Liver (tissue), 9 donors: ENCODE data around the gene RIMBP2. TPM values are rescaled to one million over a fixed set of nuclear protein-coding genes. Genes with fewer than 3 reads are reported as not detected.

Experiments
- DNase-seq: peaks from one replicate; pipeline ENCODE4 v3.0.0-alpha.2; 2017; ENCODE audit warnings: low spot score
- H3K27ac ChIP-seq, 2 donors: one replicate each; pipeline ENCODE4 v1.7.0; 2013; ENCODE audit warnings: inconsistent platforms in 2 of 2, low read length in 2 of 2, control low read depth in 1 of 2, low read depth in 1 of 2, mild to moderate bottlenecking in 1 of 2
- H3K27me3 ChIP-seq, 4 donors: one replicate each; pipeline versions ENCODE4 v1.6.1 to v1.7.0; 2013; ENCODE audit warnings: low read length in 3 of 4, inconsistent platforms in 1 of 4, mild to moderate bottlenecking in 1 of 4, moderate library complexity in 1 of 4; ENCODE audit not compliant: control insufficient read depth in 4 of 4, insufficient read depth in 4 of 4
- H3K36me3 ChIP-seq, 4 donors: one replicate each; pipeline versions ENCODE4 v1.6.1 to v1.7.0; 2013; ENCODE audit warnings: low read length in 3 of 4, mild to moderate bottlenecking in 3 of 4, low read depth in 1 of 4, moderate library complexity in 1 of 4; ENCODE audit not compliant: control insufficient read depth in 4 of 4, insufficient read depth in 3 of 4
- H3K4me1 ChIP-seq, 4 donors: one replicate each; pipeline versions ENCODE4 v1.6.1 to v1.7.0; 2013; ENCODE audit warnings: low read length in 3 of 4, mild to moderate bottlenecking in 3 of 4, moderate library complexity in 1 of 4; ENCODE audit not compliant: control insufficient read depth in 4 of 4, insufficient read depth in 4 of 4
- H3K4me3 ChIP-seq, 3 donors: one replicate each; pipeline versions ENCODE4 v1.6.1 to v1.7.0; 2013; ENCODE audit warnings: low read length in 3 of 3, control low read depth in 1 of 3, low read depth in 1 of 3, mild to moderate bottlenecking in 1 of 3
- H3K9ac ChIP-seq, 2 donors: one replicate each; pipeline ENCODE4 v1.7.0; 2013; ENCODE audit warnings: low read length in 2 of 2, mild to moderate bottlenecking in 2 of 2, moderate library complexity in 2 of 2, control low read depth in 1 of 2, low read depth in 1 of 2
- H3K9me3 ChIP-seq, 4 donors: one replicate each; pipeline versions ENCODE4 v1.6.1 to v1.7.0; 2013; ENCODE audit warnings: low read length in 3 of 4; ENCODE audit not compliant: control insufficient read depth in 4 of 4
- CTCF ChIP-seq: fragments of 150-350 bp; IDR thresholded peaks from 2 replicates; pipeline ENCODE4 v1.5.1; 2017; ENCODE audit warnings: improper control_type of control experiment, low read depth, low read length; ENCODE audit not compliant: missing input control
- EGR1 ChIP-seq, 2 donors: IDR thresholded peaks; 2 replicates each; pipeline ENCODE4 v1.6.1; 2016 to 2018; ENCODE audit warnings: antibody characterized with exemption in 2 of 2, low read depth in 2 of 2
- FOXA1 ChIP-seq: IDR thresholded peaks from 2 replicates; pipeline ENCODE4 v1.6.1; 2016; ENCODE audit warnings: antibody characterized with exemption
- FOXA2 ChIP-seq: IDR thresholded peaks from 2 replicates; pipeline ENCODE4 v1.6.1; 2016; ENCODE audit warnings: antibody characterized with exemption
- GABPA ChIP-seq, 2 donors: IDR thresholded peaks in 1 of 2; conservative IDR thresholded peaks in 1 of 2; 2 replicates each; pipeline ENCODE4 v1.6.1; 2016; ENCODE audit warnings: antibody characterized with exemption in 2 of 2, mild to moderate bottlenecking in 1 of 2, moderate library complexity in 1 of 2
- HNF4A ChIP-seq, 2 donors: conservative IDR thresholded peaks; 2 replicates each; pipeline ENCODE4 v1.6.1; 2016; ENCODE audit warnings: antibody characterized with exemption in 2 of 2, mild to moderate bottlenecking in 2 of 2
- HNF4G ChIP-seq: IDR thresholded peaks from 2 replicates; pipeline ENCODE4 v1.6.1; 2016; ENCODE audit warnings: antibody characterized with exemption
- JUND ChIP-seq, 2 donors: IDR thresholded peaks; 2 replicates each; pipeline ENCODE4 v1.6.1; 2016; ENCODE audit warnings: antibody characterized with exemption in 2 of 2
- MAX ChIP-seq: IDR thresholded peaks from 2 replicates; pipeline ENCODE4 v1.6.1; 2016; ENCODE audit warnings: antibody characterized with exemption
- NR2F2 ChIP-seq: IDR thresholded peaks from 2 replicates; pipeline ENCODE4 v1.6.1; 2016; ENCODE audit warnings: antibody characterized with exemption
- RAD21 ChIP-seq, 2 donors: IDR thresholded peaks; 2 replicates each; pipeline ENCODE4 v1.6.1; 2016; ENCODE audit warnings: antibody characterized with exemption in 2 of 2, mild to moderate bottlenecking in 2 of 2
- RXRA ChIP-seq, 2 donors: IDR thresholded peaks; 2 replicates each; pipeline ENCODE4 v1.6.1; 2017 to 2018; ENCODE audit warnings: antibody characterized with exemption in 2 of 2, mild to moderate bottlenecking in 1 of 2
- SP1 ChIP-seq: IDR thresholded peaks from 2 replicates; pipeline ENCODE4 v1.6.1; 2018; ENCODE audit warnings: antibody characterized with exemption, mild to moderate bottlenecking
- TAF1 ChIP-seq: conservative IDR thresholded peaks from 2 replicates; pipeline ENCODE4 v1.6.1; 2016; ENCODE audit warnings: antibody characterized with exemption, mild to moderate bottlenecking
- YY1 ChIP-seq: IDR thresholded peaks from 2 replicates; pipeline ENCODE4 v1.6.1; 2016; ENCODE audit warnings: antibody characterized with exemption, mild to moderate bottlenecking
- WGBS: extraction: QIAGEN DNeasy Blood & Tissue Kit; methylation state at CpG from one replicate; pipeline ENCODE4 v1.1.7; 2013; 5-methylcytosine and 5-hydroxymethylcytosine counted together
- polyA plus RNA-seq, 2 donors: library from polyadenylated mRNA; stranded (reverse) in 1 of 2; unstranded in 1 of 2; fragments of 200-250 nt in 1 of 2; fragments of >200 nt in 1 of 2; fragmentation: Nextera tagmentation in 1 of 2; extraction: Ambion mirVana in 1 of 2; gene quantifications; one replicate each; pipeline versions ENCODE4 v1.2.1 to v1.2.3, GENCODE V29; 2013 to 2015
- total RNA-seq, 2 donors: library from RNA; depleted of rRNA; stranded (reverse); fragments of >200 nt; gene quantifications; one replicate each; pipeline ENCODE4 v1.2.3, GENCODE V29; 2014
- TF ChIP-seq, protein P1 (sequence below): IDR thresholded peaks from 2 replicates; pipeline ENCODE4 v1.6.1; 2016; ENCODE audit warnings: antibody characterized with exemption
- TF ChIP-seq, protein P2 (sequence below): IDR thresholded peaks from 2 replicates; pipeline ENCODE4 v1.6.1; 2016; ENCODE audit warnings: antibody characterized with exemption, mild to moderate bottlenecking
- TF ChIP-seq, protein P3 (sequence below): IDR thresholded peaks from 2 replicates; pipeline ENCODE4 v1.6.1; 2016; ENCODE audit warnings: antibody characterized with exemption
- donor health status: healthy.
- donor health status: healthy.
- donor health status: healthy.
- donor health status: healthy.
- donor health status: healthy.

Gene RIMBP2
- total and polyA plus RNA-seq, 4 donors: 0.01 to 0.17 (median 0.09) TPM; not detected in 1

GRCh38 chr12:130456375-130457199, 259.5 kb downstream of the RIMBP2 start:
- no peaks in the 10 kb centered on the region for H3K27me3 ChIP-seq
- H3K9me3 ChIP-seq: no peaks in the 10 kb centered on the region
- no peak overlapping the region for H3K4me3 ChIP-seq
- no peaks in the 10 kb centered on the region for H3K36me3 ChIP-seq
- H3K9ac ChIP-seq: no peak overlapping the region
- DNase-seq: no peak
- TF ChIP-seq HNF4G (no peak), NR2F2 (no peak), JUND (IDR thresholded peaks at IDR 0.05) (no peak), MAX (no peak), FOXA1 (no peak), SP1 (no peak), HNF4A (conservative IDR thresholded peaks at IDR 0.05) (no peak), EGR1 (IDR thresholded peaks at IDR 0.05; ENCODE audit: low read depth in 2 of 2) (no peak), YY1 (no peak), RXRA (IDR thresholded peaks at IDR 0.05) (no peak), TAF1 (no peak), GABPA (IDR thresholded peaks at IDR 0.05 in 1 of 2, conservative IDR thresholded peaks at IDR 0.05 in 1 of 2) (no peak), FOXA2 (no peak), RAD21 (IDR thresholded peaks at IDR 0.05) (no peak), CTCF (no peak)
- TF ChIP-seq, protein P1, sequence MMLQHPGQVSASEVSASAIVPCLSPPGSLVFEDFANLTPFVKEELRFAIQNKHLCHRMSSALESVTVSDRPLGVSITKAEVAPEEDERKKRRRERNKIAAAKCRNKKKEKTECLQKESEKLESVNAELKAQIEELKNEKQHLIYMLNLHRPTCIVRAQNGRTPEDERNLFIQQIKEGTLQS: no peak
- TF ChIP-seq, protein P2, sequence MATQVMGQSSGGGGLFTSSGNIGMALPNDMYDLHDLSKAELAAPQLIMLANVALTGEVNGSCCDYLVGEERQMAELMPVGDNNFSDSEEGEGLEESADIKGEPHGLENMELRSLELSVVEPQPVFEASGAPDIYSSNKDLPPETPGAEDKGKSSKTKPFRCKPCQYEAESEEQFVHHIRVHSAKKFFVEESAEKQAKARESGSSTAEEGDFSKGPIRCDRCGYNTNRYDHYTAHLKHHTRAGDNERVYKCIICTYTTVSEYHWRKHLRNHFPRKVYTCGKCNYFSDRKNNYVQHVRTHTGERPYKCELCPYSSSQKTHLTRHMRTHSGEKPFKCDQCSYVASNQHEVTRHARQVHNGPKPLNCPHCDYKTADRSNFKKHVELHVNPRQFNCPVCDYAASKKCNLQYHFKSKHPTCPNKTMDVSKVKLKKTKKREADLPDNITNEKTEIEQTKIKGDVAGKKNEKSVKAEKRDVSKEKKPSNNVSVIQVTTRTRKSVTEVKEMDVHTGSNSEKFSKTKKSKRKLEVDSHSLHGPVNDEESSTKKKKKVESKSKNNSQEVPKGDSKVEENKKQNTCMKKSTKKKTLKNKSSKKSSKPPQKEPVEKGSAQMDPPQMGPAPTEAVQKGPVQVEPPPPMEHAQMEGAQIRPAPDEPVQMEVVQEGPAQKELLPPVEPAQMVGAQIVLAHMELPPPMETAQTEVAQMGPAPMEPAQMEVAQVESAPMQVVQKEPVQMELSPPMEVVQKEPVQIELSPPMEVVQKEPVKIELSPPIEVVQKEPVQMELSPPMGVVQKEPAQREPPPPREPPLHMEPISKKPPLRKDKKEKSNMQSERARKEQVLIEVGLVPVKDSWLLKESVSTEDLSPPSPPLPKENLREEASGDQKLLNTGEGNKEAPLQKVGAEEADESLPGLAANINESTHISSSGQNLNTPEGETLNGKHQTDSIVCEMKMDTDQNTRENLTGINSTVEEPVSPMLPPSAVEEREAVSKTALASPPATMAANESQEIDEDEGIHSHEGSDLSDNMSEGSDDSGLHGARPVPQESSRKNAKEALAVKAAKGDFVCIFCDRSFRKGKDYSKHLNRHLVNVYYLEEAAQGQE: no peak
- TF ChIP-seq, protein P3, sequence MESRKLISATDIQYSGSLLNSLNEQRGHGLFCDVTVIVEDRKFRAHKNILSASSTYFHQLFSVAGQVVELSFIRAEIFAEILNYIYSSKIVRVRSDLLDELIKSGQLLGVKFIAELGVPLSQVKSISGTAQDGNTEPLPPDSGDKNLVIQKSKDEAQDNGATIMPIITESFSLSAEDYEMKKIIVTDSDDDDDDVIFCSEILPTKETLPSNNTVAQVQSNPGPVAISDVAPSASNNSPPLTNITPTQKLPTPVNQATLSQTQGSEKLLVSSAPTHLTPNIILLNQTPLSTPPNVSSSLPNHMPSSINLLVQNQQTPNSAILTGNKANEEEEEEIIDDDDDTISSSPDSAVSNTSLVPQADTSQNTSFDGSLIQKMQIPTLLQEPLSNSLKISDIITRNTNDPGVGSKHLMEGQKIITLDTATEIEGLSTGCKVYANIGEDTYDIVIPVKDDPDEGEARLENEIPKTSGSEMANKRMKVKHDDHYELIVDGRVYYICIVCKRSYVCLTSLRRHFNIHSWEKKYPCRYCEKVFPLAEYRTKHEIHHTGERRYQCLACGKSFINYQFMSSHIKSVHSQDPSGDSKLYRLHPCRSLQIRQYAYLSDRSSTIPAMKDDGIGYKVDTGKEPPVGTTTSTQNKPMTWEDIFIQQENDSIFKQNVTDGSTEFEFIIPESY: no peak
- H3K4me1 ChIP-seq: no peaks in the 10 kb centered on the region
- no peak overlapping the region for H3K27ac ChIP-seq
- WGBS: 63% methylated on average over 28 of the region's 28 CpGs
